Measurements from ENCODE around the gene S100A14. TPM values are rescaled to one million over a fixed set of nuclear protein-coding genes. Genes with fewer than 3 reads are reported as not detected.
"Not testable (repeated sequence)": the region's sequence is repeated elsewhere in the genome, so short reads cannot be mapped to it uniquely, and the experiment has no call there.

The S100A14 gene
- total and polyA plus RNA-seq, 8 donors: 8.8 to 751 (median 51.5) TPM

- H3K4me1 ChIP-seq: no peaks in the 10 kb centered on the region
- TF ChIP-seq CTCF (IDR thresholded peaks at IDR 0.05): no peak
- TF ChIP-seq EP300 (IDR thresholded peaks at IDR 0.05): no peak
- no peak for TF ChIP-seq POLR2AphosphoS5 (IDR thresholded peaks at IDR 0.05)
- no peak for TF ChIP-seq POLR2A (IDR thresholded peaks at IDR 0.05)
- no peaks in the 10 kb centered on the region for H3K9me3 ChIP-seq
- no peak for DNase-seq
- intact Hi-C loops (cut with DNase I; ENCODE audit: low total_unique reads): no loop called here
- H3K36me3 ChIP-seq: no peaks in the 10 kb centered on the region
- no peak overlapping the region for H3K4me3 ChIP-seq
- 29 to 58% (median 45%) methylated on average over 1 of the region's 1 CpG for WGBS, 5 donors
- H3K27ac ChIP-seq: no peak overlapping the region
- H3K27me3 ChIP-seq: no peaks in the 10 kb centered on the region
Measured at GRCh38 chr1:153586347-153586746, 29.8 kb downstream of the S100A14 start.

- WGBS, 5 donors: 84 to 97% (median 96%) methylated on average over 1 of the region's 1 CpG
- intact Hi-C loops (cut with DNase I; ENCODE audit: low total_unique reads): no loop called here
- no peaks in the 10 kb centered on the region for H3K27me3 ChIP-seq
Measured at GRCh38 chr1:153585006-153585405, 31.1 kb downstream of the S100A14 start.

GRCh38 chr1:153583976-153584375 lies 32.1 kb downstream of the S100A14 start:
- no peak overlapping the region for H3K27ac ChIP-seq
- H3K4me1 ChIP-seq: no peaks in the 10 kb centered on the region
- H3K9me3 ChIP-seq: no peaks in the 10 kb centered on the region
- intact Hi-C loops (cut with DNase I; ENCODE audit: low total_unique reads): no loop called here
- H3K4me3 ChIP-seq: no peak overlapping the region
- no peaks in the 10 kb centered on the region for H3K27me3 ChIP-seq
- H3K36me3 ChIP-seq: no peaks in the 10 kb centered on the region
- DNase-seq: no peak
- 77 to 91% (median 79%) methylated on average over 2 of the region's 2 CpGs for WGBS, 5 donors
- TF ChIP-seq POLR2A (IDR thresholded peaks at IDR 0.05) (no peak), CTCF (IDR thresholded peaks at IDR 0.05) (no peak), POLR2AphosphoS5 (IDR thresholded peaks at IDR 0.05) (no peak), EP300 (IDR thresholded peaks at IDR 0.05) (no peak)

More at GRCh38 chr1:153585006-153585405, 31.1 kb downstream of the S100A14 start:
- Histone ChIP-seq H3K9me3 (no peaks in the 10 kb centered on the region), H3K4me3 (no peak overlapping the region), H3K4me1 (no peaks in the 10 kb centered on the region), H3K27ac (no peak overlapping the region), H3K36me3 (no peaks in the 10 kb centered on the region)
- no peak for TF ChIP-seq POLR2AphosphoS5 (IDR thresholded peaks at IDR 0.05)
- TF ChIP-seq CTCF (IDR thresholded peaks at IDR 0.05): no peak
- no peak for TF ChIP-seq POLR2A (IDR thresholded peaks at IDR 0.05)
- no peak for TF ChIP-seq EP300 (IDR thresholded peaks at IDR 0.05)
- DNase-seq: no peak

- H3K4me3 ChIP-seq; H3K27ac ChIP-seq; DNase-seq; H3K27me3 ChIP-seq; intact Hi-C loops (cut with DNase I; ENCODE audit: low total_unique reads); H3K4me1 ChIP-seq; H3K36me3 ChIP-seq; H3K9me3 ChIP-seq: not testable (repeated sequence)
- 63 to 81% (median 76%) methylated on average over 2 to 3 of the region's 3 CpGs for WGBS, 5 donors
Measured at GRCh38 chr1:153583514-153583913, 32.6 kb downstream of the S100A14 start.

- H3K4me3 ChIP-seq; DNase-seq; H3K27ac ChIP-seq; H3K9me3 ChIP-seq; H3K36me3 ChIP-seq; H3K27me3 ChIP-seq; H3K4me1 ChIP-seq; intact Hi-C loops (cut with DNase I; ENCODE audit: low total_unique reads): not testable (repeated sequence)
- WGBS, 5 donors: 94 to 98% (median 95%) methylated on average over 16 to 32 of the region's 34 CpGs
Measured at GRCh38 chr1:153582836-153583235, 33.3 kb downstream of the S100A14 start.

All from stomach (tissue), 9 donors.